GM18508 (cell line): ENCODE measurements around the gene C11orf54.
"Not testable (repeated sequence)": the region's sequence is repeated elsewhere in the genome, so short reads cannot be mapped to it uniquely, and the experiment has no call there.

Source experiments
- ATAC-seq: cut with Tn5 transposase; IDR thresholded peaks from one replicate; pipeline ENCODE4 v1.9.1; 2021; ENCODE audit warnings: moderate number of reproducible peaks; ENCODE audit not compliant: insufficient read depth, unreplicated experiment

C11orf54 gene

DNA sequence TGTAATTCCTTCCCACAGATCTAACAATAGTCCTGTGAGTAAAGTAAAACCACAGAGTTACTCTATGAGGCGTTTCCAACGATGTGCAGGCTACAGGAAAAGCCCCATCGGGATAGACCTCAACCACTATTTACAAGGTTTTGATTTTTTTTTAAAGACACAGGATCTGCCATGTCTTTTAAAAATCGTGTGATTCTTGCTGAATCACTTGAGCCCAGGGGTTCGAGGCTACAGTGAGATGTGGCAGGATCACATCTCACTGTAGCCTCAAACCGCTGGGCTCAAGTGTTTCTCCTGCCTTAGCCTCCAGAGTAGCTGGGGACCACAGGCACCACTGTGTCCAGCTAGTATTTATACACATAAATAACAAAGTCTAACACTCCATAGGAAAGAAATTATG, 8.0 kb upstream of the C11orf54 start:
- no peak for ATAC-seq

DNA sequence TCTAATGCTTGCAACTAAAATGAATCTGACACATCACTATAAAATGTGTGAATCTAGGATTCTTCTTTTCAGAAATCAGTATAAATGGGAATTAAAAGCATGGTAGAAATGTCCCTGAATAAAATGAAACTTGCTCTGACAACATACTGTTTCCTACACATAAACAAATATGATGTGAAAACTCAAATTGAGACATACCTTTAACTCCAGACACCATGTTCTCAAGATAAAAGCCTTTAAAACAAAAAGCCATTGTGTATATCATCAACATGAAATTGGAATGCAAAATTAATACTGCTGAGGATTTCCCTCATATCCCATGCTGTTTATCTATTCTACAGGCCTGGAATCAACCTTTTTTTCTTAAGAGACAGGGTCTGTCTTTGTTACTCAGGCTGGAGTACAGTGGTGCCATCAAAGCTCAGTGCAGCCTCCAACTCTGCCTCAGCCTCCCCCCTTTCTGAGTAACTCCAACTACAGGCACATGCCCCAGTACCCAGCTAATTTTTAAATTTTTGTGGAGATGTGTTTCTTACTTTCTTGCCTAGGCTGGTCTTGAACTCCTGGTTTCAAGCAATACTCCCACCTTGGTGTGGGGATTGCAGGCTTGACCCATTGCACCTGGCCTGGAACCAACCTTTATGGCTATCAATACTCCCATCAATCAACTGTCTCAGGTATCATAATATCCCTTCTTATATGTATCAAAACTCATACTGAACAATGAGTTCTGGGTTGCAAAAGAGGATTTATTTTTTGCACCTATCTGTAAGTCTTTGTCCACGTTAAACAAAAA, 6.8 kb upstream of the C11orf54 start:
- no peak for ATAC-seq

DNA sequence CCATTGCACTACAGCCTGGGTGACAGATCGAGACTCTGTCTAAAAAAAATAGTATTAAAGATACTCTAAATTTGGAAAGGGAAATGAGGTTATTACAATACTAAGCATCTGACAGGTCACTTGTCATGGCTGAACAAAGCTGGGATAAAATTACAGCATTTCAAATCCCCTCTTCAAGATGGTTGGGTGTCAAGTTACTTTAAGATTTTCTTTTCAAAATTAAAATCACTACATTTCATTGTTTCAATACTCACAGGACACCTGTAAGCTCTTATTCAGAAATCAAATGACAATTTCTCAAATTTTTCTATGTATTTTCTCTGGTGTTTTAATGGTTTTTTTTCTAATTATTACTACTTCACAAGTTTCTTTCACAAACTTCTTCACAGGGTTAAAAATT, 5.8 kb upstream of the C11orf54 start:
- no peak for ATAC-seq

DNA sequence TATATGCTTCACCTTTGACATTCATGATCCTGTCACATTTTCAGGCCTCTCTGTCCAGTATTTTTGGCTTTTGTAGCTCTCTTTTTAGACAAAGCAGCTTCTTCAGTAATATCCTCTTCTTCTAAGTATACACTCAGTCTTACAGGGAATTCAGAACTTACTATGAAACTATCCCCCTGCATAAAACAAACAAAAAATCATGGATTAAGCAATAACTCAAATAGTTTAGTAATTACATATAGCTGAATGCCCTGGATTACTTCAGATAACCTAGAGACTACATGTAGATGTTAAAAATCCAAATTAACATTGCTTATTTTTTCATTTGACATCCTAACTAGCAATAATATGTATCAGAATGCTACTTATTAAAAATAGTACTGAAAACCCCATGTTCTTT, 5.3 kb upstream of the C11orf54 start:
- ATAC-seq = no peak

DNA sequence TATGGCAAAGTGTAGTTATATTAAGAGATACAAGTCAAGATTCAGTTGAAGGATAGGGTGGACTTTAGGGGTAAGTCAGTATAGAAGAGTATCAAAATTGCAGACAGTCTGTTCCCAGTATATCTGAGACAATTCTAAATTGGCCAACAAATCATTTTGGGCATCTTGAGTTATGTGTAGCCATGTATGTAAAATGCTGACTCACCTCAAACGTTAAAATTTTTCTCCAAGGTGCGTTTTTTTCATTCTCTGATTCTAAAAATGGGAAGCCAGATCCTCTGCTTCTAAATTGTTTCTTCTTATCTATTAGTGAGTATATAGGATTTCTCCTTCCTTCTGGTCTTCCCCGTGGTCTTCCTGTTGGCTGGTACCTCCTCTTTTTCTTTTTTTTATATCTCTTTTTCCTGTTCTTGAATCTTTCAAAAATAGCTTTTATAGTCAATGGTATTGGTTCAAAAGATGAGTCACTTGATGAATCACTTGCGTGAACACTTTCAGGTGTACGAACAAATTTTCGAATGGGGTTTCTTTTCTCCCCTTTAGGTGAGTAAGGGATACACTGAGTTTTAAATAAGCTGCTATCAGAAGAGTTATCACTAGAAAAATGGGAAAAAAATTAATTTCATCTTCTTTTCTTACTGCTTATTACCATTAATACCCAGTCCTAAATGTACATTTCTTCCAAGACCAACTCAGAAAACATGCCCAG, 3.4 kb upstream of the C11orf54 start:
- ATAC-seq = no peak

DNA sequence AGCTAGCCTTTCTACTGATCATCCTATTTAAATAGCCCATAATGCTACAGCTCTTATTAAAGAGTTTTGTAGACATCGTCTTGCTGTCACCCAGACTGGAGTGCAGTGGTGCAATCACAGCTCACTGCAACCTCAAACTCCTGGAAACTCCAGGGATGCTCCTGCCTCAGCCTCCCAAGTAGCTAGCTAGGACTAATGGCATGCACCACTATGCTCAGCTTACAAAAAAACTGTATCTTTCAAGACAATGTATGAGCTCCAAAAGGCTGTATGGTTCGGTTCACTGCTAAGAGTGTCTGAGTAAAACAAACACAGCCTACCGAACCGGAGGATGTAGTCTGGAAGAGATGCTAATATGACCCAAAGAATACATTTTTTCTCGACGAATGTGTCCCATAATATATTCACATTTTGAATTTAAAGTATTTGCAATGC, 2.8 kb upstream of the C11orf54 start:
- no peak for ATAC-seq

DNA sequence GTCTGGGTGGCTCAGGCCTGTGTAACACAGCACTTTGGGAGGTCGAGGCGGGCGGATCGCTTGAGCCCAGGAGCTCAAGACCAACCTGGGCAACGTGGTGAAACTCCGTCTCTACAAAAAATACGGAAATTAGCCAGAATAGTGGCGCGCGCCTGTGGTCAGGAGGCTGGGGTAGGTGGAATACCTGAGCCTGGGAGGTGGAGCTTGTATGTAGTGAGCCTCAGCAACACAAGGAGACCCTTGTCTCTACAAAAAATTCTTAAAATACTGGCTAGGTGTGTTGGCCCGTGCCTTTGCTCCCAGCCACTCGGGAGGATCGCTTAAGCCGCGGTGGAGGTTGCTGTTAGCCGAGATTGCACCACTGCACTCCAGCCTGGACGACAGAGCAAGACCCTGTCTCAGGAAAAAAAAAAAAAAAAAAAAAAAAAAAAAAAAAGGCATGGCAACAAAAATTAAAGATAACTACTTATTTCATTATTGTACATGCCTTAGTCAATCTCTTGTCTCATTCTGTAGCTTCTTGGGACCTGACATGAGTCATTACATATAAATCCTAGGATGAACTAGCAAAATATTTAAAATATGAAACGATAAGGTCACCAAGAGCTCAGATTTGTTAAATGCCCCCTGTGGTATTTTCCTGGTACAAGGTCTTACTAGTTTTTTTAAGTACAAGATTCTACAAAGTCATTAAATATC, 1.3 kb upstream of the C11orf54 start:
- ATAC-seq = no peak

DNA sequence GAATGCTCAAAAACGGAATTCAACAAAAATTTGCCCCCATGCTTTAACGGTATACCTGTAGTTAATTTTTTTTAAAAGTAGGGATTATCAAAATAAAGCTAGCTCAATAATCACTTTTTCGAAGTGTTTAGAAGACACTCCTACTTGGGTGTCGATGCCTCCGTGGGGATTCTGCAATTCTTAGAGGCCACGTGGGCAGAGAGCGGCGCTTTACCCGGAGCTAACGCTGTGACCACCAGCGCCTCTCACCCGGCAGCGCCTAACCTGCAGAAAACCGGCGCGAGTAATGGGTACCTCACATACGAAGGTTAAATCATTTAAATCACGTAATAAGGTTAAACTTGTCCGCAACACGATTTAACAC, 760 bp upstream of the C11orf54 start:
- ATAC-seq = peak; percentile 14

DNA sequence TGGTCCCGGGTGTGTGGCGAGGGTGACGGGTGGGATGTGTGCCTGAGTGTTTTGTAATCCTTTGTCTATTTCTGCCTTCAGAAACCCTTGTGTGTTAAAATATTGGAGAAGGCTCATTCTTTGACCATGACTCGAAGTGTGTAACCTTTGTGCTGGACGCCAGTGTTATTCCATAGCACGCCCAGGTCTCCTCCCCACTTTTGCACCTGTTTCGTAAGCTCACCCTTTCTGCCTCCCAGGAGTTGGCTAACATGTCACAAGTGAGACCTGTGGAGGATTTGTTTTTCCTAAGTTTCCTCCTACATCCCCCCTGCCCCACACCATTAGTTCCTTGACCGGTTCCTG, 382 bp downstream of the C11orf54 start:
- no peak for ATAC-seq

DNA sequence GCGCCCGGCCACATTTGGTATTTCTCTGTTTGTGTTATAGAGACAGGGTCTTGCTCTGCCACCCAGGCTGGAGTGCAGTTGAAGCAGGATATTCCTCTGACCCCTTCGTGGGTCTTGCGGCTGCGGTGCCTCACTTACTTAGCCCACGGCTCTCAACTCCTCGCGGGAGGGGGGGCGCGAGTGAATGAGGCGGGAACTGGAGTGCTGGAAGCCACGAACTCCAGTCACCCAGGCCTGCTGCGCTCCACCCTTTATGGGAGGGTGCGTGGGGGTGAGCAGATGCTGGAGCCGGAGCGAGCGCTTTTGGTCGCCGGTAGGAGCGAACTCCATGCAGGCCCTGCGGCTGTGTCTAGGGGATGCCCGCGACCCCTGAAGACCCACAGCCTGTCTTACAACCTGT, 1.8 kb downstream of the C11orf54 start:
- no peak for ATAC-seq

DNA sequence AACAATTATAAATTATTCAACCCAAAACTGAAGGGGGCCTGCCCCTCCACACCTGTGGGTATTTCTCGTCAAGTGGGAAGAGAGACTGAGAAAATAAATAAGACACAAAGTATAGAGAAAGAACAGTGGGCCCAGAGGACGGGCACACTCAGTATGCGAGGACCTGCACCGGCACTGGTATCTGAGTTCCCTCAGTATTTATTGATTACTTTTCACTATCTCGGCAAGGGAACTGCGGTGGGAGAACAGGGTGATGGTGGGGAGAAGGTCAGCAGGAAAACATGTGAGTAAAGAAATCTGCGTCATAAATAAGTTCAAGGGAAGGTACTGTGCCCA, 3.2 kb downstream of the C11orf54 start:
- no peak for ATAC-seq

DNA sequence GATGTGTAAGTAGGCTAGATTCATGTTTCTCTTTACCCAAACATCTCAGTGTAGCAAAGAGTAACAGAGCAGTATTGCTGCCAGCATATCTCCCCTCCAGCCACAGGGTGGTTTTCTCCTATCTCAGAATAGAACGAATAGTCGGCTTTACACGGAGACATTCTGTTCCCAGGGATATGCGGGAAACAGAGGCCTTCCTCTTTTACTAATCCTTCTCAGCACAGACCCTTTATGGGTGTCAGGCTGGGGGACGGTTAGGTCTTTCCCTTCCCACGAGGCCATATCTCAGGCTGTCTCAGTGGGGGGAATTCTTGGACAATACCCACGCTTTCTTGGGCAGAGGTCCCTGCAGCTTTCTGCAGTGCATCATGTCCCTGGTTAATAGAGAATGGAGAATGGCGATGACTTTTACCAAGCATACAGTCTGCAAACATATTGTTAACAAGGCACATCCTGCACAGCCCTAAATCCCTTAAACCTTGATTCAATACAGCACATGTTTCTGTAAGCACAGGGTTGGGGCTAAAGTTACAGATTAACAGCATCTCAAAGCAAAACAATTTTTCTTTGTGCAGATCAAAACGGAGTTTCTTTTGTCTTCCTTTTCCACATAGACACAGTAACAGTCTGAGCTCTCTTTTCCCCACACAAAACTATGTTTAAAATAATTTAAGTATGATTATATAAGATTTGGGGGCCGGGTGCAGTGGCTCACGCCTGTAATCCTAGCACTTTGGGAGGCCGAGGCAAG, 3.7 kb downstream of the C11orf54 start:
- not testable (repeated sequence) for ATAC-seq

DNA sequence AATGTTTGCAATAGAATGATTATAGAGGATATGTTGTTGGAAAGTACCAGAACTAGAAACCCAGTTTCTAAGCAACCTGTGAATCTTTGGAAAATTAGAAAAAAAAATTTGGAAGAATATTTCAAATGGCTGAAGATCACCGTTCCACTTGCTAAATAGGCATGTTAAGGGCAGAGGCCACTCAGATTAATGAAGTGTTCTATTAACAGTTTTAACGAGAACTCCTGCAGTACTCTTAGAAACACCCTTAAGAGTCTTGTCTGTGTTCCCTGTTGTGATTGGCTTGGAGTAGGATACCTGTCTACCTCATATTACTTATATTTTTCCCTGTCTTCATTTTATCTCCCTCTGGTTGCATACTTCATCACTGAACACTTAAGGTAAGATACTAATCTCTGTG, 4.6 kb downstream of the C11orf54 start:
- ATAC-seq = no peak

DNA sequence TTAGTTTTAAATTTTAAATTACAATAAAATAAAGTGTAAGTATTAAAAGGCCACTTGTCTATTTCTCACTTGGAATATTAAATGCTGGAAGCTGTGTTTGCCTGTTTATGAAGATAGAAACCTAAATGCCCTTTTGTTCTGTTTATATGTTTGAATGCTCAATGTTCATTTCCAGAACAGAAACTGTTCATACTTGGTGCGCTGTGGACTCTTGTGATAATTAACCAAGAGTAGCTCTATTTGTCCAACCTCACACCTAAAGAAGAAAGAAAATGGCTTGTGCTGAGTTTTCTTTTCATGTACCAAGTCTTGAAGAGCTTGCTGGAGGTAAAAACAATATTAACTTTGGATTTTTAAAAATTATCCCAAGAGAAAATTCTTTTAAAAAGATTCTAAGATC, 5.7 kb downstream of the C11orf54 start:
- ATAC-seq = peak; percentile 90

DNA sequence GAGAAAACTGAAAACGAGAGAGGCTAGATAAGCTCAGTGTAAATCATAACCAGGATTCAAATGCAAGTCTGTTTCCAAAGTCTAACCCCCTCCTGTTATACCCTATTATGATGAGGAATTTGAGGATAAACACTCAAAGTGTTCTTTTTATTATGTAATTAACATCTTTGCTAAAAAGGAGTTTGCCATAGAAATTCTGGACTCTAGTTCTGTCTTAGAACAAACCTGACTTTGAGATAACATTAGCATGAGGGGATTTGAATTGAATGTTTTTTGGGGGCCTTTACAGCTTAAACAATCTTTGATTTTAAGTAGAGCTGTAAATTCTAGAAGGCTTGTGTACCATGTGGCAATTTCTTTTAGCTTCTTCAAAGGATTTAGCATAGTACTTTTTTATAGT, 9.5 kb downstream of the C11orf54 start:
- ATAC-seq = no peak

DNA sequence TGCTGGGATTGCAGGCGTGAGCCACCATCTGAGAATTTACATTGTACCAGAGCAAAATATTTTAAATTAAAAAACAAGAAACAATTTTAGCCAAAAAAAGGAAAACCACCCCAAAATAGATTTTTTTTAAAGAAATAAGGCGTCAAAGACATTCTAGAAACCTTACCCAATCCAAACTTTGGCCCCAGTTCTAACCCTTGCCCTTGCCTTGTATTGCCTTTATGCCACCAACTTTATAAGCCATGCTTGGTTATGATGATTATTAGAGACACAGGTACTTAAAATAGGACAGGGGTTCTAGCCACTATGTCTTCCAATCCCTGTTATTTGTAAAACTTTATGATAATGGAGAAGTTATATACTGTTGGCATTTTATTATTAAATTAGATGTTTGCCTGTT, 11.8 kb downstream of the C11orf54 start:
- no peak for ATAC-seq

DNA sequence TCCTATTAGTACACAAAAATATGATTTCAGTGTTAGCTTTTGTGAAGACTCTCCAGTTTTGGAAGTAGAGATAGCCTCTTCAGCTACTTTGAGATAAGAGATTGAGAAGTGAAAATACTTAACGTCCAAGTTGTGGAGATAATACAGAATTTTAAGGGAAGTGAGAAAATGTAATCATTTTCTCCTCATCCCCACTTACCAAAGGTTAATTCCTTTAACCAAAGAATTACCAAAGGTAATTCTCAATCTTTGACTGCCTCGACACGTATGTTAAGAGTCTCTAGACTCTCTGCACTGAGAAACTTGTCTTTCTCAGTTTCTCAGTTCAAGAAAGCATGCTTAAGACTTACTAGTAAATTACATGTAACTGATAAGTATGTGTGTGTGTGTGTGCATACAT, 15.3 kb downstream of the C11orf54 start:
- ATAC-seq = no peak

DNA sequence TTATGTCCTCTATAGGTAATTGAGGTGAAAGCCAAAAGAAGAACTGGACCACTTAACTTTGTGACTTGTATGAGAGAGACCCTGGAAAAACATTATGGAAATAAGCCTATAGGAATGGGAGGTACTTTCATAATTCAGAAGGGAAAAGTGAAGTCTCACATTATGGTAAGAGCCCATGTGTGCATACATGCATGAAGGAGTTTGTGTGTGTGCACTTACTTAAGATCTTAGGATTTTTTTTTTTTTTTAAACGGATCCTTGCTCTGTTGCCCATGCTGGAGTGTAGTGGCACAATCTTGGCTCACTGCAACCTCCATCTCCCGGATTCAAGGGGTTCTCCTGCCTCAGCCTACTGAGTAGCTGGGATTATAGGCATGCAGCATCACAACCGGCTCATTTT, 15.8 kb downstream of the C11orf54 start:
- ATAC-seq = no peak

DNA sequence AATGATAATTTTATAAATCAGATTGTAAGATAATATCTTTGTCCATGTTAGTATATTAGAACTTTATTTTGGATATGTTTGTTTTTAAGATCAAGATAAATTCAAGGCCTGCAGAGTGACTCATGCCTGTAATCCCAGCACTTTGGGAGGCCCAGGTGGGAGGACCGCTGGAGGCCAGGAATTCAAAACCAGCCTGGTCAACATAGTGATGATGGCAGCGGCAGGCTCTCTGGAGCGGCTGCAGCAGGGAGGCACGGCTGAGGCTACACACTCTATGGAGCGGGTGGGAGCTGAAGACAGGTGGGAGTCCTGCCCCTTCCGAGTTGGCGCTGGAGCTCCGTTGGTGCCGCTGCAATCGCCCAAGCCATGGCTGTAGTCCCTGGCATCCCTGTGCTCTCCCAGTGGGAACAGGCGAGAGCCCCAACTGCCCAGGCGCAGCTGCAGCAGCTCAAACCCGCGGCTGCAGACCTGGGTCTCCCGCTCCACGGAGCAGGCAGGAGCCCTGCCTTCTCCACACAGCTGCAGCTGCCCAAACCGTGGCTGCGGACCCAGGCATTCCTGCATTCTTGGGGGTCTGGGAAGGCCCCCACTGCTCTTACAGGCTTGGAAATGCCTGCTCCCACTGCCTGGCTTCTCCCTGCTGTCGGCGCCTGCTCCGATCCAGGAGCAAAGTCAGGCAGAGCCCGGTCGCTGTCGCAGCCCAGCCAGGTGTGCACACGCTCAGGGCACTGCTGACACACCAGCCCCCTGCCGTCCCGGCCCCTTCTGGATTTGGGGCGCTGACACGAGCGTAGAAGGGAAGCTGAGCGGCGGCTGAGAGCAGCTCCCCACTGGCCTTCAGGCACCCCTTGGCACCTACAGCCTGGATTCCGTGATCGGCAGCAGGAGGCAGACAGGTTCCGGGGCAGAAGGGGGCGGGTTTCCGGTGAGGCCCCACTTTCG, 16.7 kb downstream of the C11orf54 start:
- no peak for ATAC-seq

DNA sequence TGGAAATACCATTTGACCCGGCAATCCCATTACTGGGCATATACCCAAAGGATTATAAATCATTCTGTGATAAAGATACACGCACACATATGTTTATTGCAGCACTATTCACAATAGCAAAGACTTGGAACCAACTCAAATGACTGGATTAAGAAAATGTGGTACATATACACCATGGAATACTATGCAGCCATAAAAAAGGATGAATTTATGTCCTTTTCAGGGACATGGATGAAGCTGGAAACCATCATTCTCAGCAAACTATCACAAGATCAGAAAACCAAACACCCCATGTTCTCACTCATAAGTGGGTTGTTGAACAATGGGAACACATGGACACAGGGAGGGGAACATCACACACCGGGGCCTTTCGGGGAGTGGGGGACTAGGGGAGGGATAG, 17.7 kb downstream of the C11orf54 start:
- not testable (repeated sequence) for ATAC-seq
